Measurements from ENCODE around the gene CCR6.
A peak's percentile ranks its signal among the peaks of the same experiment; 100 is the strongest.

The CCR6 gene

DNA sequence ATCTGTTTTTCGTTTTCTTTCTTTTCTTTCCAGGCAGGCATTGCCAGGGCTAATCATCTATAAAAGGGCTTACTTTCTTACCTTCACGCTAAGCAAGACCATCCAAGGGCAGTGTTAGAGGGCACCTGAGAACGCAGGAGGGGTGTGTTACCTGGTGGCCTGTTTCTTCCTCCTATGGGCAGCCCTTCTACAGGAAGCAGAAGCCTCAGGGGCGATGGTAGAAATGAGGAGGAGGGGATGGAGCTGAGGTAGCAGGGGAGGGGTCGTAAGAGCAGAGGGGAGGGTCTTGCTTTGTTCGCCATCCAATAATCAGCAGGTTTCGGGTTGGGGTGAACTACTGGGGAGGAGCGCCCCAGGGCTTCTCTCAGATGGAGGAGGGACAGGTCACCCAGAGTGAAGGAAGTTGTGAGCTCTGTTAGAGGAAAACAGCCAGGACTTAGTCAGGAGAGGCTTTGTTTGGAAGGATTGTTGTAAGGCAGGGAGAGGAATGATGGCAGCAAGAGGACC is 1.5 kb upstream of the CCR6 start:
- DNase-seq, result no peak

DNA sequence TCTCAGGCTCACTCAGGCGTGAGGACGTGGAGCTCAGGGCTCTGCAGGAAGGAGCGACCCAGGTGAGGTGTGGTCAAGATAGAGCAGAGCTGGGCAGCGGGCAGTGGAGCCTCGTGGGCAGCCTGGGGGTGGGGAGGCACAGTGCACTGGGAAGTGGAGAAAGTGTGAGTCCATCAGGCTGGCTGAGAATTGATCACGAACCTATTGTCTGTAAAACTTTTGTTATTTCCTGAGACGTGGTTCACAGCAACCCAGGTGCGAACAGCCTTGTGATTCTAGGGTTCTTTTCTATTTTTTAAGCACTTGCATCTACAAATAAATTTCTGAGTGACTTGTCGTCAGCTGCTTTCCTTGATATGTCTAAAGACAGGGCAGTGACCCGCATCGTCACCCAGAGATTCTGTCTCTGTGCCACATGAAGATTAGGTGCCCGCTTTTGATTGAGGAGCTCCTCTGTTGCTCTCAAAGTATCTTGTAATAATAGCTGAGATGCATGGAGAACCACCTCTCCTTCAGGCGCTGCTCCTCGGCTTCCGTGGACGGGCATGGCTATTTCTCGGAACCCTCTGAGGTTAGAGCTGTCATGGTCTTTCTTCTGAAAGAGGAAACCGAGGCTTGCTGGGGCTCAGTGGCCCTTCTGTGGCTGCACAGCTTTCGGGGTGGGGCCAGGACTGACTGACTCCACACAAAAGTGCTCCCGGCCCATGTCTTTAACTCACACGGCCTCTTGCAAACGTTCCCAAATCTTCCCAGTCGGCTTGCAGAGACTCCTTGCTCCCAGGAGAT is 662 bp upstream of the CCR6 start:
- no peak for DNase-seq

DNA sequence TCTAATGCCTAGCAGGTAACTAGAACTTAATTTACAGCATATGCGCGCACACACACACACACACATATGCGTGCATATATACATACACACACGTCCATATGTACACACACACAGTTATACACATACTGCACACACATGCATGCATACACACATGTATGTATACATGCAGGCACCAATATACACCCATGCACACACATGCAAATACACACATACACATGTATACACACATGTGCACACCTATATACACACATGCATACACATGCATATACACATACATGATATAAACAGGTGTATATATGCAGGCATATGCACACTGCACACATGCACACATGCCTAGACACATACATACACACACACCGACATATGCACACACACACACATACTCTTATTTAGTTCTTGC is 1.9 kb downstream of the CCR6 start:
- no peak for DNase-seq

DNA sequence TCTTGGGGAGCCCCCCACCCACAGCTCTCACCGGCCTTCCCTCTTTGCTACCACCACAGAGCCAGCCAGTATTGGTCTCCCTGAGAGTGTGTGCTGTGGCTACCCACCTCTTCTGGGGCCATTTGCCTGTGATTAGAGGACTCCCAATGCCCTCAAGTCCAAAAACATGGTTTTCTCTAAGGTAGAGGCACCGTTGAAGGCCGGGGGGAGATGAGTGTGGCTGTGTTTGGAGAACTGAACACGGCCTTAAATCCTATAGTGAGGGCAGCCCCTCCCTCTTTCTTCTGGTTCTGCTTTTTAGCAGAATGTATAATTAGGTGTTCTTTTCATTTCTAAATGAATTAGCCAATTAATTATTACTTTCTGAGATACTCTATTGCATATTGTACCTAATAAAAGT is 2.5 kb downstream of the CCR6 start:
- DNase-seq, result no peak

DNA sequence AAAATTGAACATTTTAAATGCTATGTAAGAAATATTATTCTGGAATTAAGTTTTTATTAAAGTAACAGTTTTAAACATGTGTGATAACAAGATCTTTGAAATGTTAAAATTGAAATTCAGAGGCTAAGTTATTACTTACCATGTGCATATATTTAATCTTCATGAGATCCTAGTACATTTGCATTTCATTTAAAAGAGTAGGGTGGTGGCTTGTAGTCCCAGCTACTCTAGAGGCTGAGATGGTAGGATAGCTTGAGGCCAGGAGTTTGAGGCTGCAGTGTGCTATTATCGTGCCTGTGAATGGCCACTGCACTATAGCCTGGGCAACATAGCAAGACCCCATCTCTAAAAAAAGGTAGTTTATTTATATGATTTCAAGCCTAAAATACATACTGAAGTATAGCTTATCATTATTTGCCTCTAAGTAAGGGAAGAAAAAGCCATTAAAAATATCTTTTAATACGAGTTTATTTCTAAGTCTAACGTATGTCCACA is 3.0 kb downstream of the CCR6 start:
- DNase-seq, result no peak

DNA sequence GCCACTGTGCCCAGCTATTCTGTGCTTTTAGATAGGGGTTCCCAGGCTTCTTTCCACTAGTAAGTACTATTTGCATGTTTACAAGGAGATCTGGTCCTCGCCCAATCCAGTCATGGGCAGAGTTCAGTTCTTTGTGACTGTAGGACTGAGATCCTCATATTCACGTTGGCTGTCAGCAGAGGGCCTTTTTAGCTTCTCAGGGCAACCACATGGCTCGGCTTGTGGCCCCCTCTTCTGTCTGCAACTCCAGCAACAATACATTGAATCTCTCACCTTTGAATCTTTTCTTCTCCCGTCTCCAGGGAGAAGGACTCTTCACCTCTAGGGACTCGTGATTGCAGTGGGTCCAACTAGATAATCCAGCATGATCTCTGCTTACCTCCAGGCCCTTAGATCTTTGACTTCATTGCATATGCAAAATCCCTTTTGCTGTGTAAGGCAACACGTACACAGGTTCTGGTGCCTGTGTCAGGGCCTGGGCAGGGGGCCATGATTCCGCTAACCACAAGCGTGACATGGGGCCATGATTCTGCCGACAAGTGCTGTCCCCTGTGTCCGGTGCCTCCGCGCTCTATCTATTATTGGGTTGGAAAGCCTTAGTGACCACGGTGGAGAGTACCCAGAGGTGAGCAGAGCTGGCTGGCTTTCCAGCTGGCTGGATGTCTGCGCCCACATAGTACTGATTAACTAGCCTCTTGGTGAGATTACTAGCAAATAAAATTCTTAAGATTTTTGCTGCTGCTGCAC is 5.1 kb downstream of the CCR6 start:
- DNase-seq, result no peak

DNA sequence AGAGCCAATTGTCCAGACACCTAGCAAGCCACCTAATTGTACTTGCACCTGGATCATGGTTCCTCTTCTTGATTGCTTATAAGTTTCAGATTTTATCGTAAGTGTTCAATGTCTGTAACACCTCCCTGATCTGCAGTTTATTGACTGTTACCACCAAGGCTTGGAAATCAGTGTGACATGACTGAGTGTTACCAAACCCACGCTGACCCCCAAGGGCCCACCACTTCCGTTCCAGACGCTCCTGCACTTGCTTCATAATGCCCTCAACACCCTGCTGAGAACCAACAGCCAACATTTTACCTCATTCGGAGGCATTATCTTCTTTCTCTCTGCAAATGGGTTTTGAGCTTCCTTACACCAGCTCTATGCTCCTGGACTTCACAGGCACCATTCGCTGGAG is 6.3 kb downstream of the CCR6 start:
- DNase-seq, result no peak

DNA sequence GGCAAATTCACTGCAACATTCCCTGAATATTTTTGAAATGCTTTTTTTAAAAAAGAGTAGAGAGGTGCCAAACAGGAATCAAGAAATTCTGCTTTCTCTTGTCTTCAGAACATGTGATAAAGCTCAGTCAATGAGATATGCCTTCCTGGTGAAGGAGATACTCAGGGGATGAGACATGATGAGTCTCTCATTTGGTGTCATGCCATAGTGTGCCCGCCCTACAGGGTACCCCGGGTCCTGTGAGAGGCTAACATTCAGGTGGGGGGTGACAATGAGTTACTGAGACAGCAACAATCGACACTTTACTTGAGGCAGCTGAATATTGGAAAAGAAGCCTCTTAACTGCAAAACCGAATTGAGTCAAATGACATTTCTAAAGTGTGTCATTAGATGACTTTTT is 6.7 kb downstream of the CCR6 start:
- no peak for DNase-seq

DNA sequence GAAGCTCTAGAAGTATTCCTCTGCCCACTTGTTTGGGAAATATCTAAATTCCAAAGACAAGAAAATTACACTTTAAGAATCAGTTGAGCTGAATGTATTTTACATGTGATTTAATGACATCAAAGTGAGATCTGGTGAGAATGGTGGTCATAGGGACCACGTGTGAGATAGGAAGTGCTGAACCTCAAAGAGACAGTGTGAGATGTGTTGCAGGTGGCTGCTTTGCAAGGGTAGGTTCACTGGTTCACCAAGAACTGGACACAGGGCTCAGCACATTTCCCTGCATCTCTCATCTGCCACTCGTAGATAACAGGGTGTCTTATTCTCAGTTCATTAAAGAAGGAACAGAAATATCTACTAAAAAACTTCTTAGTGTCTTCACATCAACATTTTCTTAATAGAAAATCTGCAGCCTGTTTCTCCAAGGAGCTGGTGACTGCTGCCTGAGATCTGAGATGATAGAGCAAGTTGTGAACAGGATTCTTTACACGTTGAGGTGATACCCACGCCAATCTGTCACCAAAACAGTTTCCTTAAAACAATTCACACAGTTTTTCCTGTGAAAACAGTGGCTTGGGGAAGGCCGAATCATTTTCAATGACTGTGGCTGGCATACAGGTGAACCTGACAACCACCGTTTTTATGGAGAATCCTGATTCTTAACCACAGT is 7.2 kb downstream of the CCR6 start:
- DNase-seq, result no peak

DNA sequence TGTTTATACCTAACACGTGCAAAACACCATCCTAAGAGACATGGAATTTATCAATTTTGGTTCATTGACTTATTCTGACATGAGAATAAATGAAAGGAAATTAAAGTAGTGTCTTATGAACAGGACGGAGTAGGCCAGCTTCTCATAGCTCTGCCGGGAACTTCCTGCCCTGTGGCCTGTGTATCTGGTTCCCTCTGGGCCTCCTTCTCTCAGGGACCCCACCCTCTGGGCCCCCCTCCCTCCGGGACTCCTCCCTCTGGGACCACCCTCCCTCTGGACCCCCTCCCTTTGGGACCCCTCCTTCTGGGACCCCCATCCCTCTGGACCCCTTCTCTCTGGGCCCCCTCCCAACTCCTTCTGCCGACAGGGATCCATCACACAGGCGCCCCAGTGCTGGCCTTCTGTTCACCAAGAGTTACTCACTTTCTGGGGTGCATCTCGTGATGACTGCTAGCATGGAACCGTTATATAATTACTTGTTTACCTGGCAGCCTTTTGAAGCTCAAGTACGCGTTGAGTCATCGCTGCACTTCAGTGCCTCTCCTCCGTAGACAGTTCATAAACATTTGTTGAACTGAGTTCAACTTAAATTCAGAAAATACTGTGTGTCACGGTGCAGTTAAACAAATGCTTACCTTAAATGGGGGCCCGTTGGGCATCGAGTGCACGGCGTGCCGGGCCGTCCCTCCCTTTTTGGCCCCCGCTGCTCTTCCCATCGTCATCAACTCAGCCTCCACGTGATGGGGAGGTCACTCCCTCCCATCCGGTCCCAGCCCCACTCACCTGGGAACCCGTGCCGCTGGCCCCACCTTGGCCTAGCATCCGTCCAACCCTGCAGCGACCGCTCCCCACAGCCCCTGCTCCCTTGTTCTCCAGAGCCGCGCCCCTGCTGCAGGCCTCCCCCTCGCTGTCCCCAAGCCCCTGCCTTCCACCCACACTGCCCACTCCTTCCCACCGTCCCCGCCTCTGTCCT is 8.1 kb downstream of the CCR6 start:
- DNase-seq, result no peak

DNA sequence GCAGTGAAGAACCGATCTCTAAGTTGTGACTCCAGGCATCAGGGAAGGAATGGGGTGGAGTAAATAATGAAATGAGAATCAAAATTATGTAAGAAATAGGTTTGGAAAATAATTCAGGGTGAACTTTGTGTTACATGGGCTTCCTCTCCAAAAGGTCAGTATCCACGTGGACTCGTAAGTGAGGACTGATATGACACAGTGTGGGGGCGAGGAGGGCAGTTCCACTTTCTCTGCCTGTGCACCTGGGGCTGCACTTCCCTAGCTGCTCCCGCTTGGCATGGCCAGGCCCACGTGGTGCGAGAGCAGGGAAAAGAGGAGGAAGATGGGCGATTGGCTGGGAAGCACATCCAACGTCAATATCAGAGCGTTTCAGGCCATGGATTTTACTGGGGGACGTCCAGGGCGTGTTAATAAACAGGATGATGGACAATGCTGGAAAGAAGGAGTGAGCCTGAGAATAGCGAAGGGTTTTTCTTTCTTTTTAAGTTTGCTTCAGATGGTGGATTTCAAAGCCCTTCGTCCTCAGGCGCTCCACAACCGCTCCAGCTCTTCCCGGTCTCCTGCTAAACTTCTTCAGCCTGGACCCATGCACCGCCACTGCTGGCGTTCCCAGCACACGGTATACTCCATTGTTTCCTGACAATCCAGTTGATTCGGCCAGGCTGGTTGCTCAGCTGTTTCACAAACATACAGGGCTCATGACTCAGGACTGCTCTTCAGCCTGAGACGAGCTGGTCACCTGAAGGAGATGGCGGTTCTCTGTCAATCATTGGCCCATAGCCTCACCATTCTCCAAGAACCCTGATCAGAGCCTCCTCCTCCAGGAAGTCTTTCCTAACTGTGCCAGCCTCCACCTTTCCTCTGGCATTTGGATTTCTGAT is 11.8 kb downstream of the CCR6 start:
- DNase-seq, result no peak

DNA sequence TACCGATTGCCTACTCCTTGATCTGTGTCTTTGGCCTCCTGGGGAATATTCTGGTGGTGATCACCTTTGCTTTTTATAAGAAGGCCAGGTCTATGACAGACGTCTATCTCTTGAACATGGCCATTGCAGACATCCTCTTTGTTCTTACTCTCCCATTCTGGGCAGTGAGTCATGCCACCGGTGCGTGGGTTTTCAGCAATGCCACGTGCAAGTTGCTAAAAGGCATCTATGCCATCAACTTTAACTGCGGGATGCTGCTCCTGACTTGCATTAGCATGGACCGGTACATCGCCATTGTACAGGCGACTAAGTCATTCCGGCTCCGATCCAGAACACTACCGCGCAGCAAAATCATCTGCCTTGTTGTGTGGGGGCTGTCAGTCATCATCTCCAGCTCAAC is 13.5 kb downstream of the CCR6 start:
- DNase-seq, result no peak

DNA sequence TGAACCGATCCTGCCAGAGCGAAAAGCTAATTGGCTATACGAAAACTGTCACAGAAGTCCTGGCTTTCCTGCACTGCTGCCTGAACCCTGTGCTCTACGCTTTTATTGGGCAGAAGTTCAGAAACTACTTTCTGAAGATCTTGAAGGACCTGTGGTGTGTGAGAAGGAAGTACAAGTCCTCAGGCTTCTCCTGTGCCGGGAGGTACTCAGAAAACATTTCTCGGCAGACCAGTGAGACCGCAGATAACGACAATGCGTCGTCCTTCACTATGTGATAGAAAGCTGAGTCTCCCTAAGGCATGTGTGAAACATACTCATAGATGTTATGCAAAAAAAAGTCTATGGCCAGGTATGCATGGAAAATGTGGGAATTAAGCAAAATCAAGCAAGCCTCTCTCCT is 14.2 kb downstream of the CCR6 start:
- DNase-seq, result no peak

DNA sequence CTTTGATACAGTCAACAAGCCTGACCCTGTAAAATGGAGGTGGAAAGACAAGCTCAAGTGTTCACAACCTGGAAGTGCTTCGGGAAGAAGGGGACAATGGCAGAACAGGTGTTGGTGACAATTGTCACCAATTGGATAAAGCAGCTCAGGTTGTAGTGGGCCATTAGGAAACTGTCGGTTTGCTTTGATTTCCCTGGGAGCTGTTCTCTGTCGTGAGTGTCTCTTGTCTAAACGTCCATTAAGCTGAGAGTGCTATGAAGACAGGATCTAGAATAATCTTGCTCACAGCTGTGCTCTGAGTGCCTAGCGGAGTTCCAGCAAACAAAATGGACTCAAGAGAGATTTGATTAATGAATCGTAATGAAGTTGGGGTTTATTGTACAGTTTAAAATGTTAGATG is 15.0 kb downstream of the CCR6 start:
- no peak for DNase-seq

DNA sequence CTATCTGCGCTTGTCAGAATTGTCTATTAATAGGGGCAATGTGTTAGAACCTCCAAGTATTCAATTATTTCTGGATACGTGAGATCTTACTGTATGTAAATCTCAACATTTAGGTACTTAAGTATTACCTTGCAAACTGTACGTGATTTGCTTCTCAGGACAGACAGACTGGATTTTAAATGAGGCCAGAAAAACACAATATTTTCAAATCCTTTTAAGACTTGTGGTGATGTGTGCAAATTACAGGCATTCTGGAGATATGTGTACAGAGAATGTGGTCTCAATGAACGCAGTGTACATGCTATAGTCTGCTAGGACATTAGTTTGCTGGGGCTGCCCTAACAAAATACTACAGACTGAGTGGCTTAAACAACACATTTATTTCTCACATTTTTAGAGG is 16.9 kb downstream of the CCR6 start:
- no peak for DNase-seq

DNA sequence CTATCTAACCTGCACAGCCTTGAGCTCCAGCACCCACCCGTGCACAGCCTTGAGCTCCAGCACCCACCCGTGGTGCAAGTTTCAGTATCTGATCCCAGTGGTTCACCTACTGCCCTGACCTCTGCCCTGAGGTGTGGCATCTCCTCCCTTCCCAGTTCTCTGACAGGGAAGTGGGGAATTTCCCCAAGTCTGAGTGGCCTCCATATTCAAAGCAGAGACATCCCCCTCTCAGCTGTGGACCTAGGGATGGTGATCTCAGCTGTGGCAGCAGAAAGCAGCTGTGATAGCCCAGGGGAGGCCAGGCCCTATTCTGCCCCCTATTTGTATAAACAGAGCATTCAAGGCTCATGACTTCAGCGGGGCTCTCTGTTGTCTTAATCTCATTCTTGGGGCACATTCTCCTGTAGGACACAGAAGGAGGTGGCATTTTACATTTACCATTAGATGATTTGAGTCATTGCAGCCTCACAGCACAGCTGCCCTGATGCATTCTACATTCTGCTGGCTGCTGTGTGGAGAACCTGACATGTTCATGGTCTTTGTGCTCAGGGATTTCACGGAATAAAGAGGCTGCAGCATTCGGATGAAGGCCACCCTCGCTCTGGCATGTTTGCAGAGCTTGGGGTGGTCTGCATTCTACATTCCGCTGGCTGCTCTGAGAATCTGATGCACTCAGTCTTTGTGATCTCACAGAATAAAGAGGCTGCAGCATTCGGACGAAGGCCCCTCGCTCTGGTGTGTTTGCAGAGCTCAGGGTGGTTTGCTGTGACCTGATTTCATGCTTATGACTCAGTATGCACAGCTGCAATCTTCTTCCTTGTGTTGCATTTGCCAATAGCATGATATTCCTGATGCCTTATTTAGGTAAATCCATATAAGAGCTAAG is 17.9 kb downstream of the CCR6 start:
- no peak for DNase-seq

DNA sequence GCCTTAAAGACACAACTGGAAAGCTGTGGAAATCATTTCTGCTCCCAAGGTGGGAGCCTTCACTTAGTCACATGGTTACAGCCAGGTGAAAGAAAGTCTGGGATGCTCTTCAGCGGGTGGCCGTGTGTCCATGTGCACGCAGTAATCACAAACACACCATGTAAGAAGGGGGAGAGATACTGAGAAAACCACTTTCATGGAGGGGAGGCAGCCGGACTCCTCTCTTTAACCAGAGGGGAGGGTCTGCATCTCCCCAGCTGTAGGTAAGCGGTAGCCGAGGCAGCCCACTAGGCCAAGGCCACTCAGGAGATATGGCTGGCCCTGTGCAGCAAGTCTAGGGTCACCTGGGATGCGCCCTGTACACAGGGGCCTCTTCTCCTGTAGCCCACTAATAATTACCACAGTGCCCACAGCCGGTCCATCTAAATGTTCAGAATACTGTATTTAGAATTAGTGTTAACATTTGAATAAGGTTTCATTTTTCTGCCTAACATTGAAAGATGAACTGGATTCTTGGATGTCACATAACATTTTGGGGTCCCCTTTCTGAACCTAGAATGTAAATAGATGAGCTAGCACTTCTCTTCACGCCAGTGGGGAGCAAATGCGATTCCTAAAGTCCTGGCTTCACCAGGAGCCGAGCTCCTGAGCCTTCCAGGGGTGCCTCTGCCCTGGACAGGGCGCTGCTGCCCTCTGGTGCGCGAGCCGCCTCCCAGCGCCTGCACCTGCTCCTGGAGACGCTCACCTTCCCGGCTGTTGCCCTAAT is 19.0 kb downstream of the CCR6 start:
- DNase-seq, result peak; percentile 40

DNA sequence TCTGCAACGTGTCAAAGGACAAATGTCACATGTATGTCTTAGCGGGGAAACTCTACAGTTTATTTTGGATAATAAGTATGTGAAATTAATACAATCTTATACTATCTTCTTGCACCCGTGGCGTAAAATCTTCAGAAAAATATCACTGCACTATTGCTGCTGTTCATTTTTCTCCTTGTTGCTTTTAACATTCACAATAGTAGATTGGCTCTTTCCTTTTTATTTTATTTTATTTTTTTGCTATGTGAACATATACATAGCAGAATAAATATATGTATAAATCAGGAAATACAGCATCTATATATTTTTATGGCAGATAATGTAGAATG is 19.5 kb downstream of the CCR6 start:
- DNase-seq, result no peak

DNA sequence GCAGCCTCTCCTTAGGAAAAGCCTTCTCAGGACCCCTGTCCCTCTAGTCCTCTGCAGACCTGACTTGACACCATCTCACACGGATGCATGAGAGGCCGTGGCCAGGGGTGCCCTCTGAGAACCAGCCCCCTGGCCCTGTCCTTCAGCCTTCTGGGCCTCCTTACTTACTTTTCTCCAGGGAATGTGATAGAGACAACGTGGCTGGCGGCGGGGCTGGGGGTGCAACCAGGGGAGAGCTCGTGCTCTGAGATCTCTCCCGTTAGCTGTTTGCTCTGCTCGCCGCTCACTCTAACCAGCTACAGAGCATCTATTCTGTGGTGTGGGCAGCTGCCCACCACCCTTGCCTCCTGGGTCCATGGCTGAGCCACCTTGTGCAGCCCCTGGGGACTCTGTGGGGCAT is 20.1 kb downstream of the CCR6 start:
- DNase-seq, result no peak

DNA sequence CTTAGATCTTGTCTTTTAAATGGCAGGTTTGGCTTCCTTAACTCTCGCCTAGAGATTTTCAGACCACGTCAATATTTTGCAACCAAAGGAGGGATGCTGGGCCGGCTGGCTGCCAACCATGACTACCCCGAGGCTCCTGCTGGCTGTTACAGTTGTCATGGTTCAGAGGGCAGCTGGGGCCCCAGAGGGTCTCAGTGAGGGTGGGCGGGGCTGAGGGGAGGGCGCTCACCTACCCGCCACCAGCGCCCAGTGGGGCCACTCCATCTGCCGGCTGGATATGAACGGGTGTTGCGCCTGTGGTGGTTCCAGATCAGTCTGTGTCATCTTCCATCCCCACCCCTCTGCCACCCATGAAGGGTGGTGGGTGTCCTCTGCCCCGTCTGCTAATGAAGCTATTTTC is 22.6 kb downstream of the CCR6 start:
- no peak for DNase-seq

All from activated CD4-positive, alpha-beta T cell treated with anti-CD3 and anti-CD28 coated beads for 1 hour (primary cell).